ENCODE results near the gene SERP2. TPM values are rescaled to one million over a fixed set of nuclear protein-coding genes. Genes with fewer than 3 reads are reported as not detected.
A peak's percentile ranks its signal among the peaks of the same experiment; 100 is the strongest.

Gene SERP2
- total and polyA plus RNA-seq, 9 of the 15 experiments (the other 6 are each of a cell fraction or from before 2014, with no cell fraction given), result 0.13 TPM; not detected in 8

- TF ChIP-seq MLLT1 (IDR thresholded peaks at IDR 0.05) (no peak), YBX1 (IDR thresholded peaks at IDR 0.05) (no peak), RBM22 (IDR thresholded peaks at IDR 0.05; ENCODE audit: low read depth, low read length, poor library complexity, severe bottlenecking) (no peak), ZNF175 (CRISPR knock-in tag; IDR thresholded peaks at IDR 0.05; ENCODE audit: low read depth) (no peak), RB1 (IDR thresholded peaks at IDR 0.05; ENCODE audit: low read depth) (peak; percentile 24; the same call in 1 of the 2 replicates), MITF (IDR thresholded peaks at IDR 0.05) (no peak), KDM2B (CRISPR knock-in tag; IDR thresholded peaks at IDR 0.05) (no peak), MNT (conservative IDR thresholded peaks at IDR 0.05) (0 out of 4 replicates have a peak, but pooled peaks of 1 of the 2 experiments have one; percentile 30), REST (IDR thresholded peaks at IDR 0.05; ENCODE audit: borderline replicate concordance) (peak; percentile 98), REST (CRISPR knock-in tag; IDR thresholded peaks at IDR 0.05; ENCODE audit: low read depth) (no peak), ZBTB12 (CRISPR knock-in tag; IDR thresholded peaks at IDR 0.05) (peak; percentile 17; the same call in 1 of the 2 replicates), SREBF2 (CRISPR knock-in tag; IDR thresholded peaks at IDR 0.05) (no peak)
Observed at GRCh38 chr13:44435142-44435918, 61.7 kb downstream of the SERP2 start (continued).

Measured in K562 (cell line).